Cortex of kidney (tissue), 1 donor: ENCODE data around the gene TNIP1.

ENCODE experiments used
- DNase-seq: peaks from one replicate; lab custom pipeline; 2025; lab: John Stamatoyannopoulos, UW

The TNIP1 gene

DNA sequence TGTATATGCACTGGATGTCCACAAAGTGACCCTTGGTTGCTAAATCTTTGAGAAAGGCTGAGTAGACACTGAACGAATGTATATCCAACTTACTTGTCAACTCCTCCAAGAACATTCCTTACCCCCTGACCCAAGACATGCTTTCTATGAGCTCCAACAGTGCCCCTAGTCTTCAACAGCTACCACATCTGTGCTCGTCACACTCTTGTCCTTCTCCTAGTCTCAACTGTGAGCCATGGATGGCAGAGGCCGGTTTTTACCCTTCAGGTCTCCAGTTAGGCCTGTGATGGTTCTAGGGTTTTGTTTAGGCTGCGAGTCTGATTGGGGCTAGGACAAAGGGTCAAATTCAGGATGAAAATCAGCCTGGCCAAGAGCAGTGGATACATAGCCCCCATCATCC is 79.4 kb downstream of the TNIP1 start:
- no peak for DNase-seq

DNA sequence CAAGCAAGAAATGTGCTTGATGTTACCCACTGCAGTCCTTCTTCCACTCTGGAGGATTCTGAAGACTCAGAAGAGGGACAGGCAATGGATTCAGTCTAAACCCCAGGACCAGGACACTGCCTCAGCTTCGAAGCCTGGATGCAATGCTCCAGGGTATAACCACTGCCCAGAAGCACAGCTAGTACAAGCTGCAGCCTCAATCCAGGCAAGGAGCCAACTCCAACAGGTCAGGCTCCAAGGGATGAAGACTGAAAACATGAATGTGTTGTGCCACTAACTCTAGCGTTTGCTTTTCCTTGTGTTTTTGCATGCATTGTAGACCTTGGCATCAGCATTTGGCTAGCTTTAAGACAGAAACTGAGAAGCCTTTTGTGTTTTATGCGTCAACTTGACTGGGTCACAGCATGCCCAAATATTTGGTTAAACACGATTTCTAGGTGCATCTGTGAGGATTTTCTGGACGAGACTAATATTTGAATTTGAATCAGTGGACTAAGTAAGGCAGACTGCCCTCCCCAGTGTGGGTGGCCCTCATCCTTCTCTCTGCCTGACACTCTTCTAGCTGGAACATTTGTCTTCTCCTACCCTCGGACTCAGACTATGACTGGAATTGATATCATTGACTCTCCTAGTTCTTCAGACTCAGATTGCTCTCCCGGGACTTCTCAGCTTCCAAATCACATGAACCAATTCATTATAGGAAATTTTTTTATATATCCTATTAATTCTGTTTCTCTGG is 81.0 kb downstream of the TNIP1 start:
- no peak for DNase-seq

DNA sequence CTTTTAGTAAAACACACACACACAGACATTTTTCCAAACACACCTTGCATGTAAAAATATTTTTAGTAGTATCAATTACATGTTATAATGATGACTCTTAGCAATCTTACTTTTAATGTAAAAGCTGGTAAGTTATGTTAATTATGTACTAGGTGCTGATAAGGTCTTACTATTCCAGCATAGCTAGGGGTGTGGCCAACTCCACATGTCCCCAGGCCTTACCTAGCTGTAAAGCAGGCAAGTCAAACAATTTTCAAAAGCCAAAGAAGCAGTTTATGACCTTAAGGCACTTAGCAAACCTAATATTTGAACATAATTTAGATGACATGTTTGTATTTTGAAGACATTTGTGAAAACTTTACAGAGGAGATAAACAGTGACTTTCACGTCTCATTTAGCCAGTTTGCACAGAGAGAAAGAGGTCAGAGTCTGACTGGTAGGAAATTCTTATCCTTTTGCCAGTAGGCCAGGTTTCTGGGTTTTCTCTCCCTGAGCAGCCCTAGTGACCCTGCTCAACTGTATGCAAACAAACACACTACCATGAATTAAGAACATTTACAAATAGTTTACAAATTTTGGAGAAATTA is 86.9 kb downstream of the TNIP1 start:
- no peak for DNase-seq

DNA sequence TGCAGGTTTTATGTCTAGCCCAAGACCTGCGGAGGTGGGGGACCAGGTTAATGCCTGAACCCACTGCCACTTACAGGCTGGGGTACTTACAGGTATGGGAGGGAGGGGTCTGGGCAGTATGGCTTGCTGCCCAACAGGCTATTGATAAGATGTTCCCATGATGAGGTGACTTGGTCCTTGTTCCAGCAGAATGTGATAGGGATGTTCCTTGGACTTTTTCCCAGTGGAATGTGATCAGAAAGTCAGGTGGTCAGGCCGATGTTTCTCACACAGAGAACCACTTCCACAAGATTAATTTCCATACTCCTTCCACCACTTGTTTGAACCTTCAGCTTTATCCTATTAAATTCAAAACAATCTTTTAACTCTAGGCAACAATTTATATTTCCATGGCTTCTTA is 87.4 kb downstream of the TNIP1 start:
- DNase-seq = no peak

DNA sequence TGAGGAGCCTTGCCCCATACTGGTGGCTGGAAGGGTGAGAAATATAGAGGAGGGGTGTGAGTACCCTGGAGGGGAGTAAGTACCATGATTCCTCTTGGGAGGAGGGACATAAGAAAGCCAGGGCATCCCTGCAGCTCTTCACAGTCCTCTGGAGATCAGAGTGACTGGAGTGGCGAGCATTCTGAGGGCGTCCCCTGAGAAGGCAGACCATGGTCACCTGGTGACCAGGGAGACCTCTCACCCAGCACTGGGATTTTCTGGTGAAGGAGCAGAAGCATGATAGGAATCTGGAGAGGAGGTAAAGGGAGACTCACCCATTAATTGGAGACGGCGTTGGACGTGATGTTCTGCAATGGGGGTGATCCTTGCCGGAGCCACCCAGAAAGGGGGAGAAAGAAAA is 88.1 kb downstream of the TNIP1 start:
- no peak for DNase-seq

DNA sequence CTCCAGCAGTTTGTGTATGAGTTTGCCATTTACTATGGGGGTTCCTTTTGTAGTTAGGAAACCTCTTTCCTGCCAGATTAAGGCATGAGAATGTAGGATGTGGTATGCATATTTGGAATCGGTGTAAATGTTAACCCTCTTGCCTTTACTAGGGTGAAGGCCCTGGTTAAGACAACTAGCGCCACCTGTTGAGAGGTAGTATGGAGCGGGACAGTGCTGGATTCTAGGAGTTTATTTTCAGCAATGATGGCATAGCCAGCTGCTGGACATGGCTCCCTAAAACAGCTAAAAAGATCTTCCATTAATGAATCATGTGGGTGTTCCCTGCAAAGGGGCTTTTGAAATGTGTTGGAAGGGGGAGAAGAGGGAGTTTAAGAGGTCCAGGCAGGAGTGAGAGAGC is 91.1 kb downstream of the TNIP1 start:
- no peak for DNase-seq

DNA sequence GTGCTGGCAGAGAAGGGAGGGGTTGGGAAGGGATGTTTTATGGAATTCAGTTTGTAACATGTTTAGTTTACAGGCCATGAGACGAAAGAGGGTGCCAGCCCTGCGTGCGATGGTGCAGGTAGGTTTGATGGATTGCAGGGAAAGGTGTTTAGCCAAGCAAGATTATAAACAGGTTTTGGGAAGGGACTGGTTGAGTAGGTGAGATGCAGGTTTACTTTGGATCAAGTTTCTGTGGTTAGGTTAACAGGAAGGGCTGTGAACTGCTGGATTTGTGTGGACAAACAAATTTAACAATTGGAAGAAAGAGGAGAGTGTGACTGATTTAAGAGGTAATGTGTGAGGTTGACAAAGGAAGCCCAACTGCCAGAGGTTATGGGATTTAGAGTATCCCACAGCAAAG is 93.1 kb downstream of the TNIP1 start:
- no peak for DNase-seq
